Breast epithelium (tissue), 3 donors: ENCODE measurements around the gene TMEM131.

Source experiments
- POLR2A ChIP-seq: fragments of 450-650 bp; IDR thresholded peaks from one replicate; pipeline ENCODE4 v1.6.1; 2016; ENCODE audit warnings: antibody characterized with exemption, mild to moderate bottlenecking, moderate library complexity
- TF ChIP-seq, protein P1 (sequence below), 3 donors: fragments of 450-650 bp; IDR thresholded peaks; one replicate each; pipeline ENCODE4 v1.5.1; 2016 to 2017; ENCODE audit warnings: antibody characterized with exemption in 3 of 3, mild to moderate bottlenecking in 3 of 3, moderate library complexity in 3 of 3

DNA sequence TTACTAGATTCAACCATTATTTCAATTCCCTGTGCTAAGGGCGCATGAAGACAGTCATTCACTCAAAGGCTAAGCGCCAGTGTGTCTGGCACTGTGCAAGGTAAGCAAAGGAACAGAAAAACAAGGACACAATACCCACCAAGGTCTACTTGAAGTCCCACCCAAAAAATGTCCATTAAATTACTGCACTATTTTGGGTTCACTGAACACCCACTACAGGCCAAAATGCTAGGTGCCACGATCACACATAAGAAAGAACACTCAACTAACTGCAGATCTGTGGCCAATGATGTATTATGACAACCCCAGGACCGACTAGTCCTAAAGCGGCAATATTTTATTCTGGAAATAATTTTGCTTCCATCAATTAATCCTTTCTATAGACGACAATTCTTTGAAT lies 1.8 kb downstream of the TMEM131 start:
- no peak for TF ChIP-seq POLR2A
- TF ChIP-seq, protein P1, sequence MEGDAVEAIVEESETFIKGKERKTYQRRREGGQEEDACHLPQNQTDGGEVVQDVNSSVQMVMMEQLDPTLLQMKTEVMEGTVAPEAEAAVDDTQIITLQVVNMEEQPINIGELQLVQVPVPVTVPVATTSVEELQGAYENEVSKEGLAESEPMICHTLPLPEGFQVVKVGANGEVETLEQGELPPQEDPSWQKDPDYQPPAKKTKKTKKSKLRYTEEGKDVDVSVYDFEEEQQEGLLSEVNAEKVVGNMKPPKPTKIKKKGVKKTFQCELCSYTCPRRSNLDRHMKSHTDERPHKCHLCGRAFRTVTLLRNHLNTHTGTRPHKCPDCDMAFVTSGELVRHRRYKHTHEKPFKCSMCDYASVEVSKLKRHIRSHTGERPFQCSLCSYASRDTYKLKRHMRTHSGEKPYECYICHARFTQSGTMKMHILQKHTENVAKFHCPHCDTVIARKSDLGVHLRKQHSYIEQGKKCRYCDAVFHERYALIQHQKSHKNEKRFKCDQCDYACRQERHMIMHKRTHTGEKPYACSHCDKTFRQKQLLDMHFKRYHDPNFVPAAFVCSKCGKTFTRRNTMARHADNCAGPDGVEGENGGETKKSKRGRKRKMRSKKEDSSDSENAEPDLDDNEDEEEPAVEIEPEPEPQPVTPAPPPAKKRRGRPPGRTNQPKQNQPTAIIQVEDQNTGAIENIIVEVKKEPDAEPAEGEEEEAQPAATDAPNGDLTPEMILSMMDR (IDR thresholded peaks at IDR 0.05): no peak
